OCI-LY7 (cell line): Measurements from ENCODE around the gene STK10. TPM values are rescaled to one million over a fixed set of nuclear protein-coding genes. Genes with fewer than 3 reads are reported as not detected.

ENCODE experiments used
- BruUV-seq: library from RNA; stranded (reverse); fragments of 400-500 nt; replicated peaks from 2 replicates; lab custom pipeline; 2021; lab: Mats Ljungman, UMichigan
- CTCF ChIA-PET: fragments of 300-600 bp; sonication (Branson Sonifier 250); formaldehyde crosslinking; loops from one replicate; lab custom pipeline; 2022; ENCODE audit warnings: antibody characterized with exemption; ENCODE audit not compliant: unreplicated experiment; lab: Charles Lee
- POLR2A ChIA-PET: fragments of 300-600 bp; sonication (Branson Sonifier 250); formaldehyde crosslinking; loops from one replicate; lab custom pipeline; 2022; ENCODE audit warnings: antibody characterized with exemption; lab: Charles Lee
- DNase-seq: peaks from one replicate; pipeline ENCODE4 v3.0.0-alpha.2; 2015; ENCODE audit warnings: low spot score
- H2AFZ ChIP-seq: fragments of 200-600 bp; sonication (generic), shearing (Covaris generic); 2 replicates; pipeline ENCODE4 v1.6.1; 2014; ENCODE audit warnings: mild to moderate bottlenecking, antibody characterized with exemption, low read length, moderate library complexity
- H3K27ac ChIP-seq: fragments of 200-600 bp; sonication (generic); 2 replicates; pipeline ENCODE4 v1.5.1; 2014; ENCODE audit warnings: mixed run types, low read depth, mild to moderate bottlenecking, moderate library complexity, low read length, inconsistent platforms; ENCODE audit not compliant: poor library complexity, severe bottlenecking
- H3K36me3 ChIP-seq: fragments of 200-600 bp; sonication (generic); 2 replicates; pipeline ENCODE4 v1.6.1; 2014; ENCODE audit warnings: mild to moderate bottlenecking, antibody characterized with exemption, low read length, moderate library complexity, mixed read lengths; ENCODE audit not compliant: insufficient read depth
- H3K4me1 ChIP-seq: fragments of 200-600 bp; sonication (generic); 2 replicates; pipeline ENCODE4 v1.5.1; 2014; ENCODE audit warnings: mild to moderate bottlenecking, low read length; ENCODE audit not compliant: insufficient read depth, poor library complexity, severe bottlenecking
- H3K4me2 ChIP-seq: fragments of 200-600 bp; sonication (generic); 2 replicates; pipeline ENCODE4 v1.6.1; 2014; ENCODE audit warnings: mild to moderate bottlenecking, low read length
- H3K4me3 ChIP-seq: fragments of 200-600 bp; sonication (generic); 2 replicates; pipeline ENCODE4 v1.5.1; 2014; ENCODE audit warnings: mild to moderate bottlenecking, low read depth, low read length; ENCODE audit not compliant: poor library complexity, severe bottlenecking
- H3K79me2 ChIP-seq: fragments of 200-600 bp; sonication (generic); 2 replicates; pipeline ENCODE4 v1.6.1; 2016; ENCODE audit warnings: low read depth, mild to moderate bottlenecking, low read length, moderate library complexity, mixed read lengths; ENCODE audit not compliant: insufficient read depth
- H3K9me2 ChIP-seq: fragments of 200-600 bp; sonication (generic); 2 replicates; pipeline ENCODE4 v1.6.1; 2016; ENCODE audit warnings: mild to moderate bottlenecking, low read length, mixed read lengths; ENCODE audit not compliant: insufficient read depth
- H3K9me3 ChIP-seq: fragments of 200-600 bp; sonication (generic); 2 replicates; pipeline ENCODE4 v1.6.1; 2014; ENCODE audit warnings: mild to moderate bottlenecking, mixed run types, low read length, mixed read lengths
- H4K20me1 ChIP-seq: fragments of 200-600 bp; sonication (generic); 2 replicates; pipeline ENCODE4 v1.6.1; 2014; ENCODE audit warnings: mild to moderate bottlenecking, antibody characterized with exemption, low read length, moderate library complexity, mixed read lengths; ENCODE audit not compliant: insufficient read depth
- CTCF ChIP-seq: fragments of 200-600 bp; sonication (generic); conservative IDR thresholded peaks from 2 replicates; pipeline ENCODE4 v1.5.1; 2014; ENCODE audit warnings: mild to moderate bottlenecking, antibody characterized with exemption, low read length, moderate library complexity, mixed read lengths
- EZH2phosphoT487 ChIP-seq: fragments of 200-600 bp; sonication (generic); IDR thresholded peaks from 2 replicates; pipeline ENCODE4 v1.6.1; 2018; ENCODE audit warnings: low read depth, borderline replicate concordance, mild to moderate bottlenecking, mixed run types, antibody characterized with exemption, low read length, moderate library complexity, mixed read lengths
- intact Hi-C: fragments of 100-400 bp; cut with micrococcal nuclease; formaldehyde crosslinking; loops from one replicate; pipeline ENCODE4 v1.10.0; 2022; ENCODE audit not compliant: unreplicated experiment
- total RNA-seq, 2 experiments: library from RNA; depleted of rRNA in 1 of 2; stranded (reverse); fragments of >200 nt in 1 of 2; shearing (Covaris generic) in 1 of 2; gene quantifications; 2 replicates each; pipeline ENCODE4 v1.2.3, GENCODE V29; 2014 to 2022

The STK10 gene
- total RNA-seq, 2 experiments from 2014 or later = 53.7 to 89.7 TPM

GRCh38 chr5:172224996-172225395 is 37.0 kb upstream of the STK10 start:
- POLR2A ChIA-PET = no interaction called here
- no peaks in the 10 kb centered on the region for H4K20me1 ChIP-seq
- intact Hi-C loops = no loop called here
- BruUV-seq = no TSS peak
- no peak overlapping the region for H3K27ac ChIP-seq
- H3K9me3 ChIP-seq = no peaks in the 10 kb centered on the region
- no peak overlapping the region for H3K4me2 ChIP-seq
- H3K79me2 ChIP-seq = no peaks in the 10 kb centered on the region
- H2AFZ ChIP-seq = no peak overlapping the region
- H3K4me3 ChIP-seq = no peak overlapping the region
- no peak for DNase-seq
- peaks cover 37% of the 10 kb centered on the region for H3K36me3 ChIP-seq
- TF ChIP-seq EZH2phosphoT487 (no peak), CTCF (no peak)
- no peaks in the 10 kb centered on the region for H3K4me1 ChIP-seq
- no peaks in the 10 kb centered on the region for H3K9me2 ChIP-seq
- CTCF ChIA-PET = no interaction called here

DNA sequence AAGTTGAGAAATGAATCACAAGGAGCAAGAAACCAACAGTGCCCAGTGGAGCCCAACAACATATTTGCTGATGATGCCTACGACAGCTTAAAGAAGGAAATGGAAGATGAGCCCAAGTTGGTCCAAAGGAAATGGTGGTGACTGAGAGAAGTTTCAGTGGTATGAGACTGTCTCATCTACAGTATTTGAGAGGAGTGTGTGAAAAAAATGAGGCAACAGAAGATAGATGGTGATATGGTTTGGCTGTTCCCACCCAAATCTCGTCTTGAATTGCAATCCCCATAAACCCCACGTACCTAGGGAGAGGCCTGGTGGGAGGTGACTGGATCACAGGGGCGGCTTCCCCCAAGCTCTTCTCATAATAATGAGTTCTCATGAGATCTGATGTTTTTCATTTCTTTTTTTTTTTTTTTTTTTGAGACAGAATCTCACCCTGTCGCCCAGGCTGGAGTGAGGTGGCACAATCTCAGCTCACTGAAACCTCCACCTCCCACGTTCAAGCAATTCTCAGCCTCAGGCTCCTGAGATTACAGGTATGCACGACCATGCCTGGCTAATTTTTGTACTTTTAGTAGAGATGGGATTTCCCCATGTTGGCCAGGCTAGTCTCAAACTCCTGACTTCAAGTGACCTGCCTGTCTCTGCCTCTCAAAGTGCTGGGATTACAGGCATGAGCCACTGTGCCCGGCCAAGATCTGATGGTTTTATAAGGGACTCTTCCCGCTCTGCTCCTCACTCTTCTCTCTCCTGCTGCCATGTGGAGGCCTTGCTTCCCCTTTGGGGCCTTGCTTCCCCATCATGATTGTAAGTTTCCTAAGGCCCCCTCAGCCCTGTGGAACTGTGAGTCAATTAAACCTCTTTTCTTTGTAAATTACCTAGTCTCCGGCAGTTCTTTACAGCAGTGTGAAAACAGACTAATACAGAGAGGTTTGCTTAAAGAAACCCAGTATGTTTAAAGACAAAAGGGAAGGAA is 36.2 kb upstream of the STK10 start:
- TF ChIP-seq EZH2phosphoT487 = no peak
- no peak for TF ChIP-seq CTCF
- Histone ChIP-seq H3K36me3 (peaks cover 39% of the 10 kb centered on the region), H3K79me2 (no peaks in the 10 kb centered on the region), H4K20me1 (no peaks in the 10 kb centered on the region), H2AFZ (no peak overlapping the region), H3K9me3 (no peaks in the 10 kb centered on the region), H3K4me1 (no peaks in the 10 kb centered on the region), H3K4me2 (no peak overlapping the region), H3K4me3 (no peak overlapping the region), H3K9me2 (no peaks in the 10 kb centered on the region), H3K27ac (no peak overlapping the region)
- BruUV-seq = no TSS peak
- POLR2A ChIA-PET = no interaction called here
- DNase-seq = no peak
- intact Hi-C loops = no loop called here
- CTCF ChIA-PET = no interaction called here

DNA sequence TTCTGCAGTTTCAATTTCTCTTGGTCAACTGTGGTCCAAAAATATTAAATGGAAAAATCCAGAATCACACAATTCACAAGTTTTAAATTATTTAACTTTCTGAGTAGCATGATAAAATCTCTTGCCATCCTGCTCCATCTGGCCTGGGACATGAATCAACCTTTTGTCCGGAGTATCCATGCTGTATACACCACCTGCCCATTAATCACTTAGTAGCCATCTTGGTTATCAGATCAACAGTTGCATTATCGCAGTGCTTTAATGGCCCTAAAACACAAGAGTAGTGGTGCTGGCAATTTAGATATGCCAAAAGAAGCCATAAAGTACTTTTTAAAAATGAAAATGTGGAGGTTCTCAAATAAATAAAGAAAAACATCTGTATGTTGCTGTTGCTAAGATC is 31.3 kb upstream of the STK10 start:
- ChIA-PET CTCF (no interaction called here), POLR2A (interaction anchor here (0.6 to 1.4 kb wide), 3 partner anchors 10 to 546 kb away, joined by 3 to 6 read pairs (median 4); no protein-coding TSS in a partner anchor)
- no peaks in the 10 kb centered on the region for H3K9me3 ChIP-seq
- DNase-seq = no peak
- H3K4me1 ChIP-seq = no peaks in the 10 kb centered on the region
- no peaks in the 10 kb centered on the region for H3K9me2 ChIP-seq
- H3K36me3 ChIP-seq = peaks cover 43% of the 10 kb centered on the region
- no peaks in the 10 kb centered on the region for H3K79me2 ChIP-seq
- H2AFZ ChIP-seq = no peak overlapping the region
- H3K27ac ChIP-seq = no peak overlapping the region
- H4K20me1 ChIP-seq = no peaks in the 10 kb centered on the region
- no peak overlapping the region for H3K4me3 ChIP-seq
- BruUV-seq = no TSS peak
- intact Hi-C loops = no loop called here
- TF ChIP-seq CTCF (no peak), EZH2phosphoT487 (no peak)
- H3K4me2 ChIP-seq = no peak overlapping the region
